Keratinocyte (primary cell): ENCODE measurements around the gene TMPRSS6. TPM values are rescaled to one million over a fixed set of nuclear protein-coding genes. Genes with fewer than 3 reads are reported as not detected.
A peak's percentile ranks its signal among the peaks of the same experiment; 100 is the strongest.

Experiments used
- DNase-seq: peaks from one replicate; pipeline ENCODE4 v3.0.0-alpha.2; 2011; ENCODE audit warnings: low read depth, missing footprints, low spot score
- FAIRE-seq: peaks from 2 replicates; lab custom pipeline; 2011; peaks lifted over from hg19 to GRCh38; lab: Jason Lieb, UNC
- H2AFZ ChIP-seq: 2 replicates; pipeline ENCODE4 v1.6.0; 2012; ENCODE audit warnings: low read length, control low read depth, inconsistent platforms; ENCODE audit not compliant: control insufficient read depth
- H3K27ac ChIP-seq: 2 replicates; pipeline ENCODE4 v1.5.1; 2011; ENCODE audit warnings: low read length; ENCODE audit not compliant: control insufficient read depth, insufficient read depth
- H3K27me3 ChIP-seq: 3 replicates; pipeline ENCODE4 v1.6.0; 2011; ENCODE audit warnings: low read length; ENCODE audit not compliant: control insufficient read depth, insufficient read depth; ENCODE audit errors: extremely low read depth
- H3K36me3 ChIP-seq, 2 experiments: 2 replicates in 1 of 2; 3 replicates in 1 of 2; pipeline ENCODE4 v1.5.1; 2011; ENCODE audit warnings: low read length in 2 of 2, mild to moderate bottlenecking in 1 of 2; ENCODE audit not compliant: control insufficient read depth in 2 of 2, insufficient read depth in 2 of 2; ENCODE audit errors: extremely low read depth in 1 of 2
- H3K4me1 ChIP-seq: 3 replicates; pipeline ENCODE4 v1.5.1; 2011; ENCODE audit warnings: low read length; ENCODE audit not compliant: control insufficient read depth, insufficient read depth; ENCODE audit errors: extremely low read depth
- H3K4me2 ChIP-seq: 3 replicates; pipeline ENCODE4 v1.6.0; 2011; ENCODE audit warnings: low read depth, low read length; ENCODE audit not compliant: control insufficient read depth, insufficient read depth; ENCODE audit errors: extremely low read depth
- H3K4me3 ChIP-seq, 3 experiments: fragments of 200-600 bp in 1 of 3; sonication (generic) in 1 of 3; 2 replicates in 2 of 3; 3 replicates in 1 of 3; pipeline ENCODE4 v1.5.1; 2011 to 2016; ENCODE audit warnings: low read length in 3 of 3, mild to moderate bottlenecking in 3 of 3, control low read depth in 2 of 3, inconsistent platforms in 1 of 3, low read depth in 1 of 3, mixed read lengths in 1 of 3, mixed run types in 1 of 3, moderate library complexity in 1 of 3; ENCODE audit not compliant: control insufficient read depth in 2 of 3, insufficient read depth in 2 of 3; ENCODE audit errors: extremely low read depth in 1 of 3
- H3K79me2 ChIP-seq: 2 replicates; pipeline ENCODE4 v1.6.0; 2012; ENCODE audit warnings: low read length; ENCODE audit not compliant: control insufficient read depth, insufficient read depth
- H3K9ac ChIP-seq: 3 replicates; pipeline ENCODE4 v1.6.0; 2011; ENCODE audit warnings: low read length; ENCODE audit not compliant: control insufficient read depth, insufficient read depth; ENCODE audit errors: extremely low read depth
- H3K9me1 ChIP-seq: 3 replicates; pipeline ENCODE4 v1.6.0; 2011; ENCODE audit warnings: low read length; ENCODE audit not compliant: control insufficient read depth, insufficient read depth; ENCODE audit errors: extremely low read depth
- H3K9me3 ChIP-seq: 2 replicates; pipeline ENCODE4 v1.5.1; 2012; ENCODE audit warnings: low read depth, low read length; ENCODE audit not compliant: control insufficient read depth
- H4K20me1 ChIP-seq: 3 replicates; pipeline ENCODE4 v1.6.0; 2011; ENCODE audit warnings: low read length; ENCODE audit not compliant: control insufficient read depth, insufficient read depth; ENCODE audit errors: extremely low read depth
- CTCF ChIP-seq, 3 experiments: IDR thresholded peaks in 1 of 3; conservative IDR thresholded peaks in 1 of 3; optimal IDR thresholded peaks in 1 of 3; 2 replicates in 2 of 3; 3 replicates in 1 of 3; pipeline versions ENCODE3 to v1.5.1; 2011; ENCODE audit warnings: low read length in 3 of 3, mild to moderate bottlenecking in 3 of 3, moderate library complexity in 2 of 3, control low read depth in 1 of 3, inconsistent platforms in 1 of 3; ENCODE audit not compliant: insufficient read depth in 2 of 3; ENCODE audit errors: extremely low read depth in 1 of 3
- EZH2 ChIP-seq: IDR thresholded peaks from one replicate; pipeline ENCODE4 v1.6.1; 2012; ENCODE audit warnings: inconsistent platforms, mild to moderate bottlenecking, low read length, moderate library complexity
- dilution Hi-C: fragments of 300-500 bp; cut with MboI; formaldehyde crosslinking; loops from one replicate; pipeline ENCODE4 v1.7.0; 2020; ENCODE audit warnings: low sequenced_read_pairs; ENCODE audit not compliant: extremely low pct_ligation_motif_present
- polyA plus RNA-seq, 5 experiments: library from polyadenylated mRNA; depleted of rRNA in 3 of 5; stranded (reverse) in 3 of 5; stranded (forward) in 1 of 5; unstranded in 1 of 5; fragments of >200 nt; gene quantifications; 1 replicate in 1 of 5; 2 replicates in 3 of 5; 3 replicates in 1 of 5; pipeline versions ENCODE4 v1.2.1 to v1.2.3, GENCODE V29; 2011 to 2012; ENCODE audit warnings: missing spikeins in 2 of 5, low read depth in 1 of 5, low replicate concordance in 1 of 5

The TMPRSS6 gene
- polyA plus RNA-seq, 1 donor (not counting 4 experiments of a cell fraction or from before 2014, with no cell fraction given) = not detected

GRCh38 chr22:37148031-37148651 lies 38.6 kb upstream of the TMPRSS6 start:
- dilution Hi-C loops = no loop called here
- no peak for FAIRE-seq
- no peak for DNase-seq
- no peak overlapping the region for H3K4me3 ChIP-seq
- no peak overlapping the region for H3K4me2 ChIP-seq
- H2AFZ ChIP-seq = no peak overlapping the region
- peaks cover 2% of the 10 kb centered on the region for H3K9me1 ChIP-seq
- no peaks in the 10 kb centered on the region for H3K79me2 ChIP-seq
- no peak overlapping the region for H3K27ac ChIP-seq
- no peak overlapping the region for H3K9ac ChIP-seq
- no peaks in the 10 kb centered on the region for H3K27me3 ChIP-seq
- H3K4me1 ChIP-seq = peaks cover 26% of the 10 kb centered on the region
- H4K20me1 ChIP-seq = no peaks in the 10 kb centered on the region
- H3K36me3 ChIP-seq = no peaks in the 10 kb centered on the region
- TF ChIP-seq CTCF (optimal IDR thresholded peaks at IDR 0.05 in 1 of 3, IDR thresholded peaks at IDR 0.05 in 1 of 3, conservative IDR thresholded peaks at IDR 0.05 in 1 of 3; ENCODE audit: extremely low read depth in 1 of 3, insufficient read depth in 2 of 3, low read length in 3 of 3) (peak in 1 of 3 experiments; percentile 25), EZH2 (no peak)
- H3K9me3 ChIP-seq = no peaks in the 10 kb centered on the region

GRCh38 chr22:37147186-37147990 lies 37.9 kb upstream of the TMPRSS6 start:
- peaks cover 2% of the 10 kb centered on the region for H3K9me1 ChIP-seq
- no peak overlapping the region for H3K4me3 ChIP-seq
- no peak overlapping the region for H3K4me2 ChIP-seq
- dilution Hi-C loops = no loop called here
- FAIRE-seq = no peak
- H3K9ac ChIP-seq = no peak overlapping the region
- H3K27me3 ChIP-seq = no peaks in the 10 kb centered on the region
- H3K27ac ChIP-seq = no peak overlapping the region
- no peaks in the 10 kb centered on the region for H4K20me1 ChIP-seq
- no peak overlapping the region for H2AFZ ChIP-seq
- peaks cover 27% of the 10 kb centered on the region for H3K4me1 ChIP-seq
- no peaks in the 10 kb centered on the region for H3K9me3 ChIP-seq
- DNase-seq = no peak
- TF ChIP-seq EZH2 (no peak), CTCF (optimal IDR thresholded peaks at IDR 0.05 in 1 of 3, IDR thresholded peaks at IDR 0.05 in 1 of 3, conservative IDR thresholded peaks at IDR 0.05 in 1 of 3; ENCODE audit: extremely low read depth in 1 of 3, insufficient read depth in 2 of 3, low read length in 3 of 3) (no peak)
- H3K36me3 ChIP-seq = no peaks in the 10 kb centered on the region
- H3K79me2 ChIP-seq = no peaks in the 10 kb centered on the region
